Peyer's patch (tissue), 4 donors: ENCODE data around the gene RAD51D.

Experiments used
- POLR2A ChIP-seq, 2 donors: fragments of 450-650 bp; IDR thresholded peaks; one replicate each; pipeline ENCODE4 v1.5.1; 2017; ENCODE audit warnings: antibody characterized with exemption in 2 of 2, mild to moderate bottlenecking in 2 of 2, moderate library complexity in 2 of 2
- TF ChIP-seq, protein P1 (sequence below), 6 experiments: fragments of 450-650 bp in 4 of 6; fragments of 200-600 bp in 2 of 6; sonication (generic) in 1 of 6; IDR thresholded peaks; one replicate each; pipeline ENCODE4 v1.5.1; 2017 to 2019; ENCODE audit warnings: antibody characterized with exemption in 6 of 6, mild to moderate bottlenecking in 3 of 6, moderate library complexity in 1 of 6

GRCh38 chr17:35088881-35089585 lies 30.6 kb downstream of the RAD51D start:
- TF ChIP-seq, protein P1, sequence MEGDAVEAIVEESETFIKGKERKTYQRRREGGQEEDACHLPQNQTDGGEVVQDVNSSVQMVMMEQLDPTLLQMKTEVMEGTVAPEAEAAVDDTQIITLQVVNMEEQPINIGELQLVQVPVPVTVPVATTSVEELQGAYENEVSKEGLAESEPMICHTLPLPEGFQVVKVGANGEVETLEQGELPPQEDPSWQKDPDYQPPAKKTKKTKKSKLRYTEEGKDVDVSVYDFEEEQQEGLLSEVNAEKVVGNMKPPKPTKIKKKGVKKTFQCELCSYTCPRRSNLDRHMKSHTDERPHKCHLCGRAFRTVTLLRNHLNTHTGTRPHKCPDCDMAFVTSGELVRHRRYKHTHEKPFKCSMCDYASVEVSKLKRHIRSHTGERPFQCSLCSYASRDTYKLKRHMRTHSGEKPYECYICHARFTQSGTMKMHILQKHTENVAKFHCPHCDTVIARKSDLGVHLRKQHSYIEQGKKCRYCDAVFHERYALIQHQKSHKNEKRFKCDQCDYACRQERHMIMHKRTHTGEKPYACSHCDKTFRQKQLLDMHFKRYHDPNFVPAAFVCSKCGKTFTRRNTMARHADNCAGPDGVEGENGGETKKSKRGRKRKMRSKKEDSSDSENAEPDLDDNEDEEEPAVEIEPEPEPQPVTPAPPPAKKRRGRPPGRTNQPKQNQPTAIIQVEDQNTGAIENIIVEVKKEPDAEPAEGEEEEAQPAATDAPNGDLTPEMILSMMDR (IDR thresholded peaks at IDR 0.05), result peak; percentile 86 to 96 (median 93)
- TF ChIP-seq POLR2A (IDR thresholded peaks at IDR 0.05), result peak; percentile 49 to 50
